Neuronal stem cell (in vitro differentiated cells): Measurements from ENCODE around the gene RPL3.

ENCODE experiments used
- DNase-seq: peaks from one replicate; pipeline ENCODE4 v3.0.0-alpha.2; 2013; ENCODE audit warnings: low spot score
- H2AFZ ChIP-seq: one replicate; pipeline ENCODE4 v1.6.1; 2013; ENCODE audit warnings: mild to moderate bottlenecking, low read length, inconsistent platforms
- H2AK5ac ChIP-seq: 2 replicates; pipeline ENCODE4 v1.6.1; 2013; ENCODE audit warnings: low read depth, mild to moderate bottlenecking, inconsistent platforms, low read length, moderate library complexity, mixed read lengths
- H2BK120ac ChIP-seq: 2 replicates; pipeline ENCODE4 v1.6.1; 2013; ENCODE audit warnings: low read depth, mild to moderate bottlenecking, inconsistent platforms, low read length, moderate library complexity, mixed read lengths
- H2BK12ac ChIP-seq: one replicate; pipeline ENCODE4 v1.6.1; 2013; ENCODE audit warnings: low read length, inconsistent platforms
- H2BK15ac ChIP-seq: 2 replicates; pipeline ENCODE4 v1.6.1; 2013; ENCODE audit warnings: mild to moderate bottlenecking, low read length, inconsistent platforms, mixed read lengths
- H2BK5ac ChIP-seq: one replicate; pipeline ENCODE4 v1.6.1; 2013; ENCODE audit warnings: inconsistent platforms, mild to moderate bottlenecking, low read length, moderate library complexity
- H3K14ac ChIP-seq: one replicate; pipeline ENCODE4 v1.6.1; 2013; ENCODE audit warnings: low read length, inconsistent platforms
- H3K18ac ChIP-seq: 2 replicates; pipeline ENCODE4 v1.6.1; 2013; ENCODE audit warnings: low read length, inconsistent platforms
- H3K23ac ChIP-seq: 2 replicates; pipeline ENCODE4 v1.6.1; 2013; ENCODE audit warnings: low read depth, mild to moderate bottlenecking, mixed read lengths, low read length, inconsistent platforms; ENCODE audit not compliant: poor library complexity
- H3K27ac ChIP-seq: replicated peaks from 3 replicates; pipeline ENCODE4 v1.5.1; 2013; ENCODE audit warnings: low read length, inconsistent platforms
- H3K27me3 ChIP-seq, 3 experiments: 2 replicates each; pipeline ENCODE4 v1.6.1; 2013; ENCODE audit warnings: low read length in 3 of 3, mild to moderate bottlenecking in 2 of 3, inconsistent platforms in 1 of 3, low read depth in 1 of 3, mixed read lengths in 1 of 3, moderate library complexity in 1 of 3; ENCODE audit not compliant: control insufficient read depth in 3 of 3, insufficient read depth in 3 of 3
- H3K36me3 ChIP-seq, 2 donors: replicated peaks in 1 of 2; 2 replicates each; pipeline ENCODE4 v1.6.1; 2013; ENCODE audit warnings: low read length in 2 of 2; ENCODE audit not compliant: control insufficient read depth in 2 of 2, insufficient read depth in 2 of 2
- H3K4ac ChIP-seq: 2 replicates; pipeline ENCODE4 v1.6.1; 2013; ENCODE audit warnings: inconsistent platforms, mild to moderate bottlenecking, low read length, moderate library complexity
- H3K4me1 ChIP-seq, 2 donors: 1 replicate in 1 of 2; 2 replicates in 1 of 2; pipeline ENCODE4 v1.6.1; 2013; ENCODE audit warnings: low read length in 2 of 2, low read depth in 1 of 2; ENCODE audit not compliant: control insufficient read depth in 2 of 2, insufficient read depth in 1 of 2
- H3K4me2 ChIP-seq: one replicate; pipeline ENCODE4 v1.6.1; 2013; ENCODE audit warnings: mild to moderate bottlenecking, low read length, inconsistent platforms; ENCODE audit not compliant: insufficient read depth, poor library complexity, severe bottlenecking
- H3K4me3 ChIP-seq, 2 donors: 2 replicates each; pipeline ENCODE4 v1.5.1; 2013; ENCODE audit warnings: low read length in 2 of 2, mild to moderate bottlenecking in 2 of 2, inconsistent platforms in 1 of 2, moderate library complexity in 1 of 2
- H3K79me1 ChIP-seq: one replicate; pipeline ENCODE4 v1.6.1; 2013; ENCODE audit warnings: low read depth, mild to moderate bottlenecking, inconsistent platforms, low read length, moderate library complexity
- H3K9ac ChIP-seq: one replicate; pipeline ENCODE4 v1.6.1; 2013; ENCODE audit warnings: mild to moderate bottlenecking, low read depth, low read length, inconsistent platforms; ENCODE audit not compliant: poor library complexity
- H3K9me3 ChIP-seq, 2 donors: replicated peaks in 1 of 2; 2 replicates each; pipeline versions ENCODE3 to v1.6.1; 2013; ENCODE audit warnings: low read length in 2 of 2, mild to moderate bottlenecking in 2 of 2, inconsistent platforms in 1 of 2, low read depth in 1 of 2, mixed read lengths in 1 of 2, moderate library complexity in 1 of 2; ENCODE audit not compliant: control insufficient read depth in 2 of 2, insufficient read depth in 1 of 2
- H4K8ac ChIP-seq: one replicate; pipeline ENCODE4 v1.6.1; 2013; ENCODE audit warnings: low read depth, mild to moderate bottlenecking, inconsistent platforms, low read length, moderate library complexity
- H4K91ac ChIP-seq: one replicate; pipeline ENCODE4 v1.6.1; 2013; ENCODE audit warnings: low read length, low read depth, mild to moderate bottlenecking, inconsistent platforms; ENCODE audit not compliant: poor library complexity
- WGBS, 2 donors: extraction: QIAGEN DNeasy Blood & Tissue Kit; methylation state at CpG; one replicate each; pipeline ENCODE4 v1.1.7; 2013; ENCODE audit warnings: missing lambda C conversion rate in 2 of 2, mixed read lengths in 1 of 2; ENCODE audit not compliant: insufficient read length in 2 of 2, insufficient replicate concordance in 1 of 2; ENCODE audit errors: extremely low coverage in 2 of 2; 5-methylcytosine and 5-hydroxymethylcytosine counted together

Gene RPL3

DNA sequence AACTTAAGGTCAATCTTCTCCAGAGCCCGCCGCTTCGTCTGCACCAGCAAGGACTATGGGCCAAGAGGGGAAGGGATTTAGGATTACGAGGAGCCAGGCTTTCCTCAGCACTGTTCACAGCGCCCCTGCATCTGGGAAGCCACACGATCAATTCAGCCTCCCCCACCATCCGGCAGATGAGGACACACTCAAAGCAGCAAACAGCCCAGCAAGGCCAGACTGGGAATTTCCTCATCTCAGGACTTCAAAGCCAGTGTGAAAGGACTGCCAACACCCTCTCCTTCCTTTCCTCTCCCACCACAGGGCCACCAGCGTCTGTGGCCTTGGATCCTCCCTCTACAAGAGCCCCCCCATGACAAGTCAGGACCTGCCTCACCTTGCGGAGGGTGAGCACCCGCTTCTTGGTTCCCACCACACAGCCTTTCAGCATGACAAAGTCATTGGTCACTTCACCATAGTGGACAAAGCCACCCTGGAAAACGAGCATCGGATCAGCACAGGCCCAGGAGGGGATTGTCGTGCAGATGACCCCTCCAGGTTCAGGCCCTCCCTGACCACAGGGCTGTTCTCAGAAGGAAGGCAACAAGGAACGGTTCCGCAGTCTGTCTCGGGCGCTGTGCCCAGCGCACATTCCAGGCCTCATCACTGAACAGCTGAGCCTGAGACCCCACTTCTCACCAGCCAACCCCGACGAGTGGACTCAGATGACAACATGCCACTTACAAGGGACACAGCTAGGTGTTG, 6.0 kb downstream of the RPL3 start:
- H3K27ac ChIP-seq: peak overlapping the region; percentile 10
- H3K9me3 ChIP-seq: peaks cover 0 to 1% of the 10 kb centered on the region in 2 donors
- H3K9ac ChIP-seq: peak overlapping the region; percentile 65
- H2AK5ac ChIP-seq: no peak overlapping the region
- H3K4me2 ChIP-seq: no peak overlapping the region
- H3K27me3 ChIP-seq: no peaks in the 10 kb centered on the region
- H3K36me3 ChIP-seq: peaks cover 61 to 80% of the 10 kb centered on the region in 2 donors
- DNase-seq: no peak
- H2AFZ ChIP-seq: no peak overlapping the region
- no peak overlapping the region for H2BK120ac ChIP-seq
- H3K18ac ChIP-seq: no peak overlapping the region
- no peak overlapping the region for H3K14ac ChIP-seq
- no peak overlapping the region for H2BK15ac ChIP-seq
- no peak overlapping the region for H4K91ac ChIP-seq
- no peak overlapping the region for H2BK5ac ChIP-seq
- H4K8ac ChIP-seq: no peak overlapping the region
- WGBS, 2 donors: no CpG with 5 or more reads among the region's 20 CpGs
- peaks cover 12% of the 10 kb centered on the region for H3K79me1 ChIP-seq
- H2BK12ac ChIP-seq: no peak overlapping the region
- H3K4me1 ChIP-seq: peaks cover 27 to 32% of the 10 kb centered on the region in 2 donors
- no peak overlapping the region for H3K23ac ChIP-seq
- no peak overlapping the region for H3K4me3 ChIP-seq
- H3K4ac ChIP-seq: no peak overlapping the region

DNA sequence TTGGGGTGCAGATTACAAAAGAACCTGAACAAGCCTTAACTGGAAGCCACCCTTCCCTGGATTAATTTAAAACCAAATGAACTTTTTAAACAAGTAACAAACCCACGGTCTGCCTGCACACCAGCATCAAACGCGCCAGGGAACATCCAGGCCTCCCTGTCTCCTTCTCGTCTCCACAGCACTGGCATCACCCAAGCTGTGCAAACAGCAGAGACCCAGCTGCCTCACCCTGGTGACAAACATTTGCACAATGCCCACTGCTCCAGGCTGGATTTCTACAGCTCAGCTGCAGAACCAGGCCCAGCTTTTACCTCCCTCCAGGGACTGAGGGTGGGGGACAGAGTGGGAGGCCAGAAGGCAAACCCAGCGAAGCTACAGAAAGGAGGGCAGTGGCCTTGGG, 7.0 kb downstream of the RPL3 start:
- Histone ChIP-seq H3K23ac (no peak overlapping the region), H4K8ac (no peak overlapping the region), H2BK12ac (no peak overlapping the region), H3K36me3 (peaks cover 56 to 73% of the 10 kb centered on the region in 2 donors), H2BK120ac (no peak overlapping the region), H3K9me3 (peaks cover 0 to 1% of the 10 kb centered on the region in 2 donors), H3K4ac (no peak overlapping the region), H3K9ac (no peak overlapping the region), H2AK5ac (no peak overlapping the region), H3K27ac (peak overlapping the region; percentile 39), H3K18ac (no peak overlapping the region), H4K91ac (no peak overlapping the region), H3K4me1 (peaks cover 23 to 24% of the 10 kb centered on the region in 2 donors), H2BK5ac (no peak overlapping the region), H3K27me3 (no peaks in the 10 kb centered on the region), H2BK15ac (no peak overlapping the region), H3K4me3 (no peak overlapping the region), H3K14ac (no peak overlapping the region), H3K4me2 (no peak overlapping the region), H3K79me1 (peaks cover 12% of the 10 kb centered on the region), H2AFZ (no peak overlapping the region)
- no CpG with 5 or more reads among the region's 5 CpGs for WGBS, 2 donors
- DNase-seq: no peak

DNA sequence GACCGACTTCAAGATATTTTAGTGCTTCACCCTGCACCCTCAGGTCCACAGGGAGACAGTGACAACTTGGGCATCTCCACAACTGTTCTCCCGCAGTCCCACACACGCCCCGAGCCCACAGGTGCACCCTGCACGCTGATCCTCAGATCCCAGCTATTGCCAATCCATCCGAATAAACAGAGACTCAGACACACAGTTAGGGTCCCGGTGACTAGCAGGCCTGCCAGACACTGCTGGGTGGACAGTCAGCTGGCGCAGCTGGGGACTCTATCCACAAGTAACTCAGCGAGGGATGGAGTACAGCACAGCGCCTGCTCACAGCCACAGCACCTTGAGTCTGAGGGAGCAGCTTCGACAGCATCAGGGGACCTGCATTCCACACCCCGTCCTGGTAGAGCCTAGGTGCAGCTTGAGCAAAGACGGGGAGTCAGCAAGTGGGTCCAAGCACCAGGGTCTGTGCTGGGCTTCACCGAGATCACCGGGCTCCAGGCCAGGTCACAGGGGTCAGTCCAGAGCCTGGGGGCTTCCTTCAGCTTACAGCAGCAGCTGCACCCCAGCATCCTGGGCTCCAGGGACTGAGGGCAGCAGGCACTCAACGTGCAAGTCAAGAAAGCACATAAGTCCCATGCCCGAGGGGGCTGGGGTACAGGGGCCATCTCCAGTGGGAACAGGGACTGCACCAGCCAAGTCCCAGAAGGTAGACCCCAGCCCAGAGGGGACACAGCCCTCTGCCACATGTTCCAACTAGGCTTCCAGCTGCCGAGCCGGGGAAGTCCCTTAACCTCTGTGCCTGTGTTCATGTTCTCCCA, 7.6 kb downstream of the RPL3 start:
- H2BK12ac ChIP-seq: no peak overlapping the region
- H4K8ac ChIP-seq: no peak overlapping the region
- DNase-seq: no peak
- no peak overlapping the region for H3K4me2 ChIP-seq
- H3K14ac ChIP-seq: no peak overlapping the region
- H3K36me3 ChIP-seq: peaks cover 50 to 70% of the 10 kb centered on the region in 2 donors
- H2AFZ ChIP-seq: no peak overlapping the region
- H3K27ac ChIP-seq: peak overlapping the region; percentile 39
- peaks cover 17 to 18% of the 10 kb centered on the region in 2 donors for H3K4me1 ChIP-seq
- H3K23ac ChIP-seq: peak overlapping the region; percentile 15
- H3K4ac ChIP-seq: no peak overlapping the region
- H3K79me1 ChIP-seq: peaks cover 12% of the 10 kb centered on the region
- WGBS, 2 donors: no CpG with 5 or more reads among the region's 19 CpGs
- no peak overlapping the region for H3K9ac ChIP-seq
- H3K18ac ChIP-seq: no peak overlapping the region
- no peak overlapping the region for H2BK15ac ChIP-seq
- peaks cover 0 to 1% of the 10 kb centered on the region in 2 donors for H3K9me3 ChIP-seq
- no peaks in the 10 kb centered on the region for H3K27me3 ChIP-seq
- H2AK5ac ChIP-seq: no peak overlapping the region
- no peak overlapping the region for H4K91ac ChIP-seq
- H2BK120ac ChIP-seq: no peak overlapping the region
- no peak overlapping the region for H2BK5ac ChIP-seq
- H3K4me3 ChIP-seq: no peak overlapping the region
